GM23338 (cell line): ENCODE measurements around the gene NUDT9. TPM values are rescaled to one million over a fixed set of nuclear protein-coding genes. Genes with fewer than 3 reads are reported as not detected.

Source experiments
- ATAC-seq: fragments of 200-7000 bp; cut with Tn5 transposase; 3 replicates; pipeline ENCODE4 v1.9.1; 2020
- DNase-seq: peaks from one replicate; pipeline ENCODE4 v3.0.0-alpha.2; 2015; ENCODE audit warnings: low spot score
- H2AFZ ChIP-seq: fragments of 200-600 bp; sonication (generic); 2 replicates; pipeline ENCODE4 v1.8.0; 2016; ENCODE audit warnings: antibody characterized with exemption, mild to moderate bottlenecking, moderate library complexity
- H3F3A ChIP-seq: fragments of 200-600 bp; sonication (generic); replicated peaks from 2 replicates; pipeline ENCODE4 v1.8.0; 2017; ENCODE audit warnings: antibody characterized with exemption, mixed run types, low read depth
- H3K27ac ChIP-seq: fragments of 200-600 bp; sonication (generic); 2 replicates; pipeline ENCODE4 v1.6.1; 2016; ENCODE audit warnings: low read depth
- H3K27me3 ChIP-seq: fragments of 200-600 bp; sonication (generic); 2 replicates; pipeline ENCODE4 v1.8.0; 2016; ENCODE audit warnings: mild to moderate bottlenecking, mixed run types, moderate library complexity; ENCODE audit not compliant: insufficient read depth
- H3K36me3 ChIP-seq: fragments of 200-600 bp; sonication (generic); 2 replicates; pipeline ENCODE4 v1.8.0; 2016; ENCODE audit warnings: mild to moderate bottlenecking; ENCODE audit not compliant: insufficient read depth
- H3K4me1 ChIP-seq: fragments of 200-600 bp; sonication (generic); 2 replicates; pipeline ENCODE4 v1.8.0; 2016; ENCODE audit warnings: mild to moderate bottlenecking, moderate library complexity; ENCODE audit not compliant: insufficient read depth
- H3K4me2 ChIP-seq: fragments of 200-600 bp; sonication (generic); 2 replicates; pipeline ENCODE4 v1.7.1; 2017; ENCODE audit warnings: mixed run types
- H3K4me3 ChIP-seq: fragments of 200-600 bp; sonication (generic); 2 replicates; pipeline ENCODE4 v1.6.1; 2016; ENCODE audit warnings: mixed run types
- H3K79me2 ChIP-seq: fragments of 200-600 bp; sonication (generic); replicated peaks from 2 replicates; pipeline ENCODE4 v1.8.0; 2017; ENCODE audit warnings: mild to moderate bottlenecking; ENCODE audit not compliant: insufficient read depth
- H3K9me2 ChIP-seq: fragments of 200-600 bp; sonication (generic); 2 replicates; pipeline ENCODE4 v1.8.0; 2017; ENCODE audit not compliant: insufficient read depth
- H4K20me1 ChIP-seq: fragments of 200-600 bp; sonication (generic); replicated peaks from 2 replicates; pipeline ENCODE4 v1.8.0; 2017; ENCODE audit warnings: mild to moderate bottlenecking; ENCODE audit not compliant: insufficient read depth
- H3K27ac Mint-ChIP-seq: 2 replicates; pipeline ENCODE4 v1.8.0; 2020; ENCODE audit warnings: inconsistent platforms, mild to moderate bottlenecking, moderate library complexity, mixed read lengths
- H3K27me3 Mint-ChIP-seq: 3 replicates; pipeline ENCODE4 v1.8.0; 2022; ENCODE audit warnings: low read depth, mild to moderate bottlenecking, moderate library complexity, mixed read lengths, inconsistent platforms; ENCODE audit not compliant: insufficient read depth, poor library complexity
- H3K36me3 Mint-ChIP-seq: 3 replicates; pipeline ENCODE4 v1.8.0; 2021; ENCODE audit warnings: low read depth, mild to moderate bottlenecking, inconsistent platforms, moderate library complexity, mixed read lengths
- H3K4me1 Mint-ChIP-seq: 3 replicates; pipeline ENCODE4 v1.8.0; 2020; ENCODE audit warnings: mild to moderate bottlenecking, inconsistent platforms, mixed read lengths
- H3K4me3 Mint-ChIP-seq: 3 replicates; pipeline ENCODE4 v1.8.0; 2021; ENCODE audit warnings: moderate library complexity, mild to moderate bottlenecking, inconsistent platforms, mixed read lengths
- H3K9me3 Mint-ChIP-seq: 3 replicates; pipeline ENCODE4 v1.8.0; 2020; ENCODE audit warnings: moderate library complexity, mild to moderate bottlenecking, inconsistent platforms, mixed read lengths
- CREB1 ChIP-seq: fragments of 250-450 bp; sonication (Bioruptor Pico); IDR thresholded peaks from 2 replicates; pipeline ENCODE4 v1.5.0; 2020; ENCODE audit warnings: low read depth, mild to moderate bottlenecking, moderate library complexity
- CTCF ChIP-seq, 2 experiments: fragments of 200-600 bp in 1 of 2; sonication (generic) in 1 of 2; conservative IDR thresholded peaks; 2 replicates each; pipeline versions ENCODE4 v1.5.1 to v1.6.1; 2016 to 2017; ENCODE audit warnings: antibody characterized with exemption in 2 of 2, low read depth in 2 of 2, mild to moderate bottlenecking in 2 of 2, moderate library complexity in 1 of 2
- ETS1 ChIP-seq: IDR thresholded peaks from 2 replicates; pipeline ENCODE4 v1.6.1; 2016; ENCODE audit warnings: antibody characterized with exemption
- EZH2 ChIP-seq: fragments of 200-600 bp; sonication (generic); IDR thresholded peaks from one replicate; pipeline ENCODE4 v1.8.0; 2017; ENCODE audit warnings: antibody characterized with exemption, mild to moderate bottlenecking, low read depth; ENCODE audit not compliant: unreplicated experiment
- EZH2phosphoT487 ChIP-seq: fragments of 200-600 bp; sonication (generic); IDR thresholded peaks from one replicate; pipeline ENCODE4 v1.8.1; 2018; ENCODE audit warnings: antibody characterized with exemption; ENCODE audit not compliant: unreplicated experiment
- JUNB ChIP-seq: IDR thresholded peaks from one replicate; pipeline ENCODE4 v1.6.1; 2016; ENCODE audit warnings: antibody characterized with exemption; ENCODE audit not compliant: unreplicated experiment
- NANOG ChIP-seq: IDR thresholded peaks from 2 replicates; pipeline ENCODE4 v1.6.1; 2016; ENCODE audit warnings: antibody characterized with exemption, borderline replicate concordance
- POLR2AphosphoS5 ChIP-seq: IDR thresholded peaks from 2 replicates; pipeline ENCODE4 v1.6.1; 2016; ENCODE audit warnings: antibody characterized with exemption, low read depth
- REST ChIP-seq: IDR thresholded peaks from one replicate; pipeline ENCODE4 v1.6.1; 2018; ENCODE audit warnings: antibody characterized with exemption; ENCODE audit not compliant: unreplicated experiment
- STAT1 ChIP-seq: IDR thresholded peaks from one replicate; pipeline ENCODE4 v1.6.1; 2016; ENCODE audit warnings: antibody characterized with exemption; ENCODE audit not compliant: unreplicated experiment
- ZNF114 ChIP-seq: fragments of 250-450 bp; sonication (Bioruptor Pico); IDR thresholded peaks from 2 replicates; pipeline ENCODE4 v1.5.0; 2020; ENCODE audit warnings: mild to moderate bottlenecking, moderate library complexity
- polyA plus RNA-seq: library from polyadenylated mRNA; unstranded; fragments of >200 nt; fragmentation: Nextera tagmentation; extraction: Ambion mirVana; gene quantifications from 2 replicates; pipeline ENCODE4 v1.2.1, GENCODE V29; 2016
- total RNA-seq: library from RNA; depleted of rRNA; stranded (reverse); fragments of >200 nt; shearing (Covaris generic); gene quantifications from 2 replicates; pipeline ENCODE4 v1.2.3, GENCODE V29; 2014

NUDT9 gene
- total and polyA plus RNA-seq, 2 experiments from 2014 or later, result 22.9 to 43.4 TPM

GRCh38 chr4:87382116-87382515 is 40.3 kb upstream of the NUDT9 start (continued):
- TF ChIP-seq CTCF (conservative IDR thresholded peaks at IDR 0.05; ENCODE audit: low read depth in 2 of 2) (no peak), CREB1 (CRISPR knock-in tag) (no peak), ZNF114 (no peak), STAT1 (no peak), NANOG (no peak), JUNB (no peak), ETS1 (no peak)

GRCh38 chr4:87382931-87383330 is 39.4 kb upstream of the NUDT9 start:
- H3K9me3 Mint-ChIP-seq, result peaks cover 10% of the 10 kb centered on the region
- Histone ChIP-seq H3K4me2 (no peak overlapping the region), H3F3A (no peaks in the 10 kb centered on the region), H3K9me2 (no peaks in the 10 kb centered on the region), H3K4me3 (no peak overlapping the region), H2AFZ (no peak overlapping the region), H3K27ac (no peak overlapping the region), H4K20me1 (no peaks in the 10 kb centered on the region), H3K4me1 (no peaks in the 10 kb centered on the region), H3K27me3 (no peaks in the 10 kb centered on the region), H3K79me2 (0 out of 2 replicates have a peak, but pooled peaks cover 8% of the 10 kb centered on the region), H3K36me3 (no peaks in the 10 kb centered on the region)
- H3K4me1 Mint-ChIP-seq, result no peaks in the 10 kb centered on the region
- peaks cover 20% of the 10 kb centered on the region for H3K36me3 Mint-ChIP-seq
- peaks cover 2% of the 10 kb centered on the region for H3K27me3 Mint-ChIP-seq
- DNase-seq (no peak), ATAC-seq (no peak)
- no peak overlapping the region for H3K4me3 Mint-ChIP-seq
- H3K27ac Mint-ChIP-seq, result no peak overlapping the region
- TF ChIP-seq EZH2phosphoT487 (no peak), STAT1 (no peak), POLR2AphosphoS5 (no peak), REST (no peak), ZNF114 (no peak), CTCF (conservative IDR thresholded peaks at IDR 0.05; ENCODE audit: low read depth in 2 of 2) (no peak), ETS1 (no peak), NANOG (no peak), EZH2 (no peak), JUNB (no peak), CREB1 (CRISPR knock-in tag) (no peak)
